ENCODE data around the gene TMEM132E.

TMEM132E gene

DNA sequence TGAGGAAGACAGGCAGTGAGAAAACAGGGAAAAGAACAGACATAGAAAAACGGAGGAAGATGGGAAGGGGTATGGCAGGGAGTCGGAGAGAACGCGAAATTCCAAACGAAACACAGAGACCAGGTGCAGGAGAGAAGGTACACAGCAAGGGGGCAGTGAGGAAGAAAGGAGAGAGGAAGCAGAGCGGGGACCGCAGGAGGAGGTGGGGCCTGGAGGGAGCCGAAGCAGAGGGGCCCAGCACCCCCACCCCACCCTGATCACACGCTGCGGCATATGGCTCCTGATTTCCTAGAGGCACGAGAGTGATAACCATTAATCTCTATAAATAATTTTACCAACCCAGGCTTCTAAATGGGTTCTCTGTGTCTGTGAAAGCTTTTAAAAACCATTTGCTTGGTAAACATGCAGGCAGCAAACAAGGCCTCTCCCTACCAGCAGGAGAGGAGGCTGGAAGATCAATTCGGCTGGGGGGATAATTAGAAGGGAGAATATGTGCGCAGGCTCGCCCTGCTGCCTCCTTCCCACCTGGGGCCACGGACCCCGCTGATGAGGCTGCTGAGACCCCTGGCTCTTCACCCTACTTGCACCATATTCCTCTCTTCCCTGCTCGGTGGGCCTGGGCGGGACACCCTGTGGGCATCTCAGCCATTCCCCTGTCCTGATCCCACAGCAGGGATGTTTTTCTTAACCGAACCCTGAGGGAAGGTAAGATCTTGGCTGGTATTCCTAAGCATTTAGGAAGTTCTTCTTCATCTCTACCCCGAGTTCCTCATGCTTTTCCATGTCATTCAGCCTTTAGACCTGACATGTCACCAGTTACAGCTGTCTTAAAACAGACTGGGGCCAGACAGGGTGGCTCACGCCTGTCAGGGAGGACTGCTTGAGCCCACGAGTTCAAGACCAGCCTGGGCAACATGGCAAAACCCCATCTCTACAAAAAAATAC lies 86.7 kb downstream of the TMEM132E start:
- no peak for DNase-seq

DNA sequence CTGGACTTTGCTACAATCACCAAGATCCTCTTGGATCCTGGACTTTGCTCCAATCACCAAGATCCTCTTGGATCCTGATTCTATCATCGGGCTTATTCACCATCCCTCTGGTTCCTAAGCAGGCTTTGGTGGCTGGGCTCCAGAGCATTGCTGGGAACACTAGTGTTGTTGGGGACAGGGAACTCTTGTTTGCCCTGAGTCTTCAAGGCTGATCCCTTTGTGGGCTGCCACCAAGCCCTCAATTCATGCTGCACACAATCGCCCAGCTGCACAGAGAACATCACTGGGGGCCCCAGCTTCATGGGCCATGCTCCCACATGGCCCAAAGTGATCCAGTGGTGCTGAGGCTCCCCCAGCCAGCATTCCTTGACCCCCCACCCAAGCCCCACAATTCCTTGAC lies 88.3 kb downstream of the TMEM132E start:
- no peak for DNase-seq

- no peak for DNase-seq
Measured at GRCh38 chr17:34668206-34668605, 88.8 kb downstream of the TMEM132E start.

- DNase-seq: no peak
Measured at GRCh38 chr17:34669511-34669910, 90.1 kb downstream of the TMEM132E start.

DNA sequence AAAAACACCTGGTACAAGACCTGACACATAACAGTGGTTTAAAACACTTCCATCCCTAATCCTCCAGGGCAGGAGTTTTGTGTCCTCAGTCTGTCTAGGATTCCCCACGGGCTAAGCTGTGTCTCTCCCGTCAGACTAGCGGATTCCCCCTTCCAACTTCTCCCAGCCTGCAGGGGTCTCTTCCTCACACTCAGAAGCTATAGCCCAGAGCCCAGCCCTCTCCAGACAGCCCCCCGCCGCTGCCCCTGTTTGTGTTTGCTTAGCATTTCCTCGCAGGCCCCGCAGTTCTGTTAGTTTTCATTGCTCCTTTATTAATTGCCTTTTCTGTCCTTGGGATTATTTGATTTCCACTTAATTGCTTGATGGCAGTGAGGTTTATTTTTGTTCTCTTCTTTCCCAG lies 91.2 kb downstream of the TMEM132E start:
- no peak for DNase-seq

DNA sequence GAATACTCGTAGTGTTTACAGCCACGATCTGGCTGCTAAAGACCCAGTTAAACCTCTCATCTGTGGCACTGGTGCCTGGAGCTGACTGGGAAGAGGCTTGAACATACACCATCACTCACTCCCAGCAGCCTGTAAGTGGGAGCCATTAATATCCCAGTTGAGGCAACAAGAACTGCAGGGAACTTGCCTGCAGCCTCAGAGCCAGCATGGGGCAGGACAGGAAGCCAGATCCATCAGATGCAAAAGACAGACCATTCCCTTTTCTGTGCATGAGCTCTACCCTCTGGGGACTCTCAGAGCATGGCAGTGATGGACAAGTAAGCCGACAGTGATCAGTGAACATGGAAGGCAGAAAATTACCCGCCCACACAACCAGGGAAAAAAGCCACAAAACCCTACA lies 91.8 kb downstream of the TMEM132E start:
- DNase-seq: no peak

DNA sequence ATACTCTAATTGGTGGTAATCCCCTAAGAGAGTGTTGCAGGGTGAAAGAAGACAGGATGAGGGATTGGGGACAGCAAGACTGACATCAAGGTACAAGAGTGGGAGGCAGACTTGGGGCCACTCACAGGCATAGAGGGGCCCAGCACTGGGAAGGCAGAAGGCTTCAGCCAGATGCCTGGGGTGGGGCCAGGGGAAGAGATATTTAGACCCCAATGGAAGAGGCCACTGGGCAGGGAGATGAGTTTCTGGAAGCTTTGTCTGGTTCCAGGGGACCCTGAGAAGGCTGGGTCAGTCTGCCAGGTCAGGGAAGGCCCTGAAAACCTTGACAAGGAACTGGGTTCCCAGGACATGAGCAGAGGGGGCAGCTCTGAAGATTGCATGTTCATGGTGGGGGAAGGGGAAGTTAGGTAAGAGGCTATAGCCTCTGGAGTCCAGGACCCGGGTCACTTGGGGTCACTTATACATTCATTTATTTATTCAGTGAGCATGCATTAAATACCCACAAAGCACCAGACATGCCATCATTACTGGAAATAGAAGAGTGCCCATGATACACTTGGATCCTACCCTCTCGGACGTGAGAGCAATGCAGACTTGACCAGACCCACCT lies 92.9 kb downstream of the TMEM132E start:
- DNase-seq: no peak

- no peak for DNase-seq
Measured at GRCh38 chr17:34673516-34673915, 94.1 kb downstream of the TMEM132E start.

- no peak for DNase-seq
Measured at GRCh38 chr17:34673995-34674890, 94.9 kb downstream of the TMEM132E start.

DNA sequence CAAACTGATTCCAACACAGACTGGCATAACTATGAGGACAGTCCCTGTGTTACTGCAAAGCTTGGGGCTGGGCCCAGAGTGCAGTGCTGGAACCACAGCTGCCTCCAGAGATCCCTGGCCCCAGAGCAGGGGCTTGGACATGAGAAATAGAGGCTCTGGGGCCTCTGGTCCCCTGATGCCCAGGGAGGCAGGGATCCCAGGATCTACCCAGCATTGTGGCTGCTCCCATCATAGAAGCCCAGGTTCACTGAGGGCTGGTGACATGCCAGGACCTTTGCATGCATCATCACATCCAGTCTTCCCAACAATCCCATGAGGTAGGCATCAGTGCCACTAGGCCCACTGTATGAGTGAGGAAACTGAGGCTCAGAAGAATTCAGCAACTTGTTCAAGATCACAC lies 95.8 kb downstream of the TMEM132E start:
- DNase-seq: no peak

- no peak for DNase-seq
Measured at GRCh38 chr17:34675605-34676004, 96.2 kb downstream of the TMEM132E start.

DNA sequence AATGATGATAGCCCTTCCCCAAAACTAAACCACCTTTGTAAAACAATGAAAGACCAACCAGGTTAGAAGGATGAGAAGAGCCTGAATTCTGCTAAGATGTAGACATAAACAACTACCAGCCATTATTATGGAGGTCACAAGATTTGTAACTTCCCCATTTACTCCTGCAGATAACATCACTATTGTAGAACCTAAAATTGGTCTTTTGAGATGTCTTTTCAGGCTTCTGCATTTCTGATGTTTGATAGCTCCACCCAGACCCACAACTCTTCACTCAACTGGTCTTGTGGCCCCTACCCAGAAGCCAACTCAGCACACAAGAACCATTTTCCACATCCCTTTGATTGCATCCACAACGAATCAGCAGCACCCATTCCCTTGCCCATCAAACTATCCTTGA lies 100.8 kb downstream of the TMEM132E start:
- DNase-seq: no peak

DNA sequence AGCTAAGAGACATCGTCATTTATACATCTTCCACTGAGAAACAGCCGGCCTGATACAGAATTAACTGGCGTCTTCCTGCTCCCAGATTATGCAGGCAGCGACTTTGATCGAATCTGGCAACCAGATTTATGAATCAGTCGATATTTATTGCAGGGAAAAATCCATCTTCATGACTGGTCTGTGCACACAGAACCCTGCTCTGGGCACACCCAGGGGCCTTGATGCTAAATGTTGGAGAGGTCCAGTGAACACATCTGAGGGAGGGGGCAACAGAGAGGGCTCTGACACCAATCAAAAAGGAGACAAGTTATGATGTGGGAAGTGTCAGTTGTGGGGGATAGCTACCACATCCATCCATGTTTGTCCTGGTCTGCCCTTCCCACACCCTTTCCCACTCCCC lies 102.9 kb downstream of the TMEM132E start:
- DNase-seq: no peak

- no peak for DNase-seq
Measured at GRCh38 chr17:34683390-34683789, 104.0 kb downstream of the TMEM132E start.

Data from CD4-positive, alpha-beta T cell treated with Interleukin-6 for 4 hours (primary cell).